HG02840 (cell line): ENCODE measurements around the gene GABRD.

Experiments
- ATAC-seq: cut with Tn5 transposase; IDR thresholded peaks from one replicate; pipeline ENCODE4 v1.9.1; 2021; ENCODE audit warnings: mild to moderate bottlenecking, moderate library complexity, moderate number of reproducible peaks; ENCODE audit not compliant: unreplicated experiment, low FRiP score

Gene GABRD

GRCh38 chr1:1984560-1985070, 34.5 kb upstream of the GABRD start:
- no peak for ATAC-seq

- ATAC-seq = no peak
Observed at GRCh38 chr1:1985375-1986050, 33.6 kb upstream of the GABRD start.

DNA sequence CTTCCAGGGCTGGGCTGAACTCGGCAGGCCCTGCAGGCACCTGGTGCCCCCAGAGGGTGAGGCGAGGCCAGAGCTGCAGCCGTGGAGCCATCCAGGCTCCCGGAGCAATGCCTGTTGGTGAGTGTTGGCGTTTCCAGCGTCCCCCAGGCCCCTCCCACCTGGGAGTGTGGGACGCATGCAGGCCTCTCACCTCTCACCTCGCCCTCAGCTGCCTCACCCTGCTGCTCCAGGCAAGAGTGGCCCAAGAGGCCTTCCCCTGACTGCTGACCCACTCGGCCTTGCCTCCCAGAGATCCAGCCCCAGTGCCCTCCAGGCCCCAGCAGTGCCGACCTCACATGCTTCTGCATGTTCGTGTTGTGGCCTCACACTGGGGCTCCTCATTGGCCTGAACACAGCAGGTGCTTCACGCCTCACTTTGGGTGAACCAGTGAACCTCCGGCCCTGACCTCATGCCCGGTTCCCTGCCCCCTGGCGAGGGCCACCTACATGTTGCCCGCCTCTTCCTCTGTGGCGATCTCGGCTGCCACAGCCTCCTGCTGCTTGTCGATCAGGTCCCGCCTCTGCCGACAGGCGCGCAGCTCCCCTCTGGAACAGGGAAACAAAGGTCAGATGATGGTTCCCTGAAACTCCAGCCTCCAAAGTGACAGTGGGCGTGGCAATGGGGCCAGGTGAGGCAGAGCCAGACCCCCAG, 32.5 kb upstream of the GABRD start:
- ATAC-seq = no peak

DNA sequence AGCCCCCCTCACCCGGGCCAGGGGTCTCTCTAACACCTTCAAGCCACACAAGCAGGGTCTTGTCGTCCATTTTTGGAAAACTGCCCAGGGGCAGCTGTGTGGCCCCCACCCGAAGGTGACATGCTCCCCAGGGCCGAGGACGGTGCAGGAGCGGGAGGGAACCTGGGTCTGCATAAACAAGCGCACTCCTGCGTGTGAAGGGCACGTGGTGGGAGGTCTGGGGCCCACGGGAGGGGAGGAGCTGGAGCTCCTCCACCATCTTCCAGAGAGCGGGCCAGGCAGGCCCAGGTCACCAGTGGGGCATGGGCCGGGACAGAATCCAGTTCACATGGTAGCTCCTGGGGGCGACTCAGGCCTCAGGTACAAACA, 32.0 kb upstream of the GABRD start:
- no peak for ATAC-seq

DNA sequence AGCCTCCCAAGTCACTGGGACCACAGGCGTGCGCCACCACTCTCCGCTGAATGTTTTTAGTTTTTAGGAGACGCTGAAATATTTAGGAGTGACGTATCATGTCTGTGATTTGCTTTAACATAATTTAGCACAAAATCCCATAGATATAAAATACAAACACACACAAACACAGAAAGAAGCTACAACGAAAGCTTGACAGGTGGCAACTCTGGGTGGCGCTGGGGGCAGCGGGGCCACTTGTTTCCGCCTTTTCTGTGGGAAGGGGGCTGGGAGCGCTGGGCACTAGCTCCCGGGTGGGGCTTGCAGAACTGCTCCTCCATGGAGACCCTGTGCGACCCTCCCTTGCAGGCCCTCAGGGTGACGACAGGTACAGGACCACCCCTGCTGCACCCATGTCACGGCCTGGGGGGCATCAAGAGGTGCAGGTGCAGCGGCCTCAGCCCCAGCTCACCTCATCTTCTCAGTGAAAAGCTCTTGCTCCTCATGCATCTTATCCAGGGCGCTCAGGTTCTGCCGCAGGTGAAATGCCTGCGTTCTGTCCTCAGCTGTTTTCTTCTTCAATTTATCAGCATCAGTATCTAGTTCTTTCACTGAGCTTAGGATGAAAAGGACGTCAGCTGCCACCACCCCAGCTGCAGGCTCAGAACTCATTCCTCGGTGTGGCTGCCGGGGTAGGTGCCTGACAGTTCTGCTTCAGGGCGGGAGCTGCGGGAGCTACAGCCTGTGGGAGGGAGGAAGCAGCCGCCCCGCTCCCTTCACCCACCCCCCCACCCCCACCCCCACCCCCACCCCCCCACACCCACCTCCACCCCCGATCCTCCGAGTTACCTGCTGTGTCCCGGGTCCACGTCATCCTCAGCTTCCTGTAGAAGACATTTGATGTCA, 30.8 kb upstream of the GABRD start:
- ATAC-seq = no peak

GRCh38 chr1:1989102-1989542, 30.0 kb upstream of the GABRD start:
- ATAC-seq = no peak

DNA sequence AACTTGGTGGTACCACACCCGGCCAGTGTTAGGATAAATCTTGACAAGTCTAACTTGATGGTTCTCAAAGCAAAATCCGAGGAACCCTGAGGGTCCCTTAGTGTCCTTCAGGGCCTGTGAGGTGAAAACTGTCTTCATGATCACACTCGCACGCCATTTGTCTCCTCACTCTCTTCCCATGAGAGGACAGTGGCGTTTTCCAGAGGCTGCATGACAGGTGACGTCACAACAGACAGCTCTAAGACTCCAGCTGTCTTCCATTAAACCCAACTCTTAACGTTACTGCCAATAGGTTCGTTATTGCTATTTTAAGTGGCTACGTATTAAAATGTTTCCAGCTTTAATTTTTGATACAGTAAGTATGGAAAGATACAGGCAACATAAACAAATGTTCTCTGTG, 29.4 kb upstream of the GABRD start:
- no peak for ATAC-seq

- no peak for ATAC-seq
Observed at GRCh38 chr1:1990222-1990621, 28.9 kb upstream of the GABRD start.

- no peak for ATAC-seq
Observed at GRCh38 chr1:1994536-1994935, 24.6 kb upstream of the GABRD start.

- no peak for ATAC-seq
Observed at GRCh38 chr1:1996207-1996651, 22.9 kb upstream of the GABRD start.

GRCh38 chr1:1997576-1997975, 21.6 kb upstream of the GABRD start:
- ATAC-seq = no peak

GRCh38 chr1:2000432-2000831, 18.7 kb upstream of the GABRD start:
- no peak for ATAC-seq

GRCh38 chr1:2000850-2001249, 18.3 kb upstream of the GABRD start:
- ATAC-seq = no peak

GRCh38 chr1:2001773-2002411, 17.3 kb upstream of the GABRD start:
- ATAC-seq = no peak

- ATAC-seq = no peak
Observed at GRCh38 chr1:2003541-2004131, 15.5 kb upstream of the GABRD start, which contains the start of gene CFAP74. CFAP74 (minus strand) TSS chr1:2003786; CDS start chr1:1990956, 12,830 bp downstream.

GRCh38 chr1:2004856-2005255, 14.3 kb upstream of the GABRD start:
- no peak for ATAC-seq

- no peak for ATAC-seq
Observed at GRCh38 chr1:2009101-2010053, 9.8 kb upstream of the GABRD start.

DNA sequence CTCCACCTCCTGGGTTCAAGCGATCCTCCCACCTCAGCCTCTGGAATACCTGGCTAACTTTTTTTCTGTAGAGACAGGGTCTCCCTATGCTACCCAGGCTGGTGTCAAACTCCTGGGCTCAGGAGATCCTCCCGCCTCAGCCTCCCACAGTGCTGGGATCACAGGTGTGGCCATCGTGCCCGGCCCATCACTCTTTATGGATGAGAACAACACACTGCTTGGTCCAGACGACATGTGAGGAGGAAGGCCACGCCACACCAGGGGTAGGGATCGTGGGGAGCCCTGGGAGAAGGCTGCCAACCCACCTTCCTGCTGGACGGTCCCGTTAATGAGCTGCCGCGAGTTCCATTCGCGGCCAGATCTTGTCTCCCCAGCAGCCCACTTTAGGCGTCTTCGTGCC, 5.0 kb upstream of the GABRD start:
- no peak for ATAC-seq
